H1 (cell line): Measurements from ENCODE around the gene ZNF385D. TPM values are rescaled to one million over a fixed set of nuclear protein-coding genes. Genes with fewer than 3 reads are reported as not detected.

Experiments
- CTCF ChIA-PET: fragments of 300-600 bp; sonication (Branson Sonifier 250); formaldehyde crosslinking; loops from one replicate; lab custom pipeline; 2021; ENCODE audit not compliant: partially characterized antibody; lab: Charles Lee
- POLR2A ChIA-PET: fragments of 300-600 bp; sonication (Branson Sonifier 250); formaldehyde crosslinking; loops from one replicate; lab custom pipeline; 2021; ENCODE audit warnings: inconsistent platforms; ENCODE audit not compliant: partially characterized antibody; lab: Charles Lee
- DNase-seq, 2 experiments: peaks; one replicate each; pipeline versions ENCODE4 v3.0.0 to v3.0.0-alpha.2; 2010 to 2022; ENCODE audit warnings: low spot score in 2 of 2, low read depth in 1 of 2, mixed read lengths in 1 of 2
- FAIRE-seq: peaks from 2 replicates; lab custom pipeline; 2011; peaks lifted over from hg19 to GRCh38; lab: Jason Lieb, UNC
- H2AFZ ChIP-seq: 2 replicates; pipeline ENCODE4 v1.8.1; 2012; ENCODE audit warnings: low read length, inconsistent platforms
- H2AK5ac ChIP-seq: 2 replicates; pipeline ENCODE4 v1.6.1; 2013; ENCODE audit warnings: low read depth, low read length
- H2BK120ac ChIP-seq: replicated peaks from 2 replicates; pipeline ENCODE3; 2013; ENCODE audit warnings: low read depth, low read length, inconsistent platforms
- H2BK12ac ChIP-seq: 2 replicates; pipeline ENCODE4 v1.6.1; 2013; ENCODE audit warnings: low read depth, low read length
- H2BK15ac ChIP-seq: 2 replicates; pipeline ENCODE4 v1.6.1; 2013; ENCODE audit warnings: low read length
- H2BK20ac ChIP-seq: 2 replicates; pipeline ENCODE4 v1.6.1; 2013; ENCODE audit warnings: low read length
- H2BK5ac ChIP-seq: 2 replicates; pipeline ENCODE4 v1.6.1; 2013; ENCODE audit warnings: low read depth, low read length
- H3K14ac ChIP-seq: 2 replicates; pipeline ENCODE4 v1.6.1; 2013; ENCODE audit warnings: inconsistent platforms; ENCODE audit not compliant: insufficient read length
- H3K18ac ChIP-seq: 2 replicates; pipeline ENCODE4 v1.6.1; 2013; ENCODE audit warnings: low read length; ENCODE audit errors: extremely low read depth
- H3K23ac ChIP-seq: 2 replicates; pipeline ENCODE4 v1.6.1; 2013; ENCODE audit warnings: inconsistent platforms; ENCODE audit not compliant: insufficient read length
- H3K23me2 ChIP-seq: 2 replicates; pipeline ENCODE4 v1.6.1; 2013; ENCODE audit warnings: low read depth, low read length
- H3K27ac ChIP-seq: 2 replicates; pipeline ENCODE4 v1.6.1; 2011; ENCODE audit warnings: low read depth, low read length, inconsistent platforms
- H3K27me3 ChIP-seq, 4 experiments: replicated peaks in 1 of 4; 1 replicate in 1 of 4; 2 replicates in 3 of 4; pipeline versions ENCODE4 v1.6.1 to v1.8.1; 2011 to 2013; ENCODE audit warnings: low read length in 3 of 4, mild to moderate bottlenecking in 3 of 4, inconsistent platforms in 2 of 4, mixed read lengths in 2 of 4, moderate library complexity in 1 of 4; ENCODE audit not compliant: control insufficient read depth in 3 of 4, insufficient read depth in 3 of 4; ENCODE audit errors: extremely low read depth in 1 of 4
- H3K36me3 ChIP-seq, 4 experiments: 2 replicates each; pipeline versions ENCODE4 v1.6.1 to v1.8.1; 2011 to 2013; ENCODE audit warnings: mild to moderate bottlenecking in 4 of 4, low read length in 3 of 4, moderate library complexity in 2 of 4, control low read depth in 1 of 4, inconsistent platforms in 1 of 4; ENCODE audit not compliant: insufficient read depth in 4 of 4, control insufficient read depth in 2 of 4
- H3K4ac ChIP-seq: replicated peaks from 2 replicates; pipeline ENCODE3; 2013; ENCODE audit warnings: low read length, low read depth, mixed read lengths, inconsistent platforms; ENCODE audit not compliant: insufficient read length
- H3K4me1 ChIP-seq, 4 experiments: replicated peaks in 1 of 4; 1 replicate in 1 of 4; 2 replicates in 3 of 4; pipeline versions ENCODE4 v1.6.1 to v1.8.1; 2011 to 2013; ENCODE audit warnings: low read length in 3 of 4, inconsistent platforms in 2 of 4, mixed read lengths in 1 of 4; ENCODE audit not compliant: insufficient read depth in 4 of 4, control insufficient read depth in 3 of 4
- H3K4me2 ChIP-seq, 2 experiments: 2 replicates each; pipeline versions ENCODE4 v1.6.1 to v1.8.1; 2011 to 2013; ENCODE audit warnings: low read depth in 2 of 2, low read length in 2 of 2, control low read depth in 1 of 2, inconsistent platforms in 1 of 2, mild to moderate bottlenecking in 1 of 2; ENCODE audit not compliant: insufficient read depth in 1 of 2
- H3K4me3 ChIP-seq, 4 experiments: fragments of 200-600, 300-600 bp in 1 of 4; sonication (generic), shearing (Covaris generic), sonication (Bioruptor Twin) in 1 of 4; 2 replicates each; pipeline versions ENCODE4 v1.5.1 to v1.8.1; 2011 to 2016; ENCODE audit warnings: low read length in 4 of 4, low read depth in 3 of 4, control low read depth in 2 of 4, inconsistent platforms in 2 of 4, mild to moderate bottlenecking in 2 of 4, mixed read lengths in 1 of 4, moderate library complexity in 1 of 4; ENCODE audit not compliant: insufficient read depth in 2 of 4; ENCODE audit errors: extremely low read depth in 1 of 4
- H3K56ac ChIP-seq: replicated peaks from 2 replicates; pipeline ENCODE3; 2013; ENCODE audit warnings: low read depth, mild to moderate bottlenecking, mixed read lengths, low read length, inconsistent platforms; ENCODE audit not compliant: insufficient read length
- H3K79me1 ChIP-seq: 2 replicates; pipeline ENCODE4 v1.6.1; 2013; ENCODE audit warnings: low read depth, low read length, control low read depth
- H3K79me2 ChIP-seq, 2 experiments: 2 replicates each; pipeline versions ENCODE4 v1.6.1 to v1.8.1; 2012 to 2013; ENCODE audit warnings: low read length in 2 of 2, mild to moderate bottlenecking in 2 of 2, inconsistent platforms in 1 of 2; ENCODE audit not compliant: insufficient read depth in 2 of 2, control insufficient read depth in 1 of 2
- H3K9ac ChIP-seq, 4 experiments: replicated peaks in 1 of 4; 1 replicate in 1 of 4; 2 replicates in 3 of 4; pipeline versions ENCODE4 v1.6.1 to v1.8.1; 2011 to 2013; ENCODE audit warnings: low read depth in 3 of 4, low read length in 3 of 4, control low read depth in 2 of 4, mild to moderate bottlenecking in 2 of 4, moderate library complexity in 2 of 4, inconsistent platforms in 1 of 4; ENCODE audit errors: extremely low read depth in 1 of 4
- H3K9me3 ChIP-seq, 2 experiments: 2 replicates each; pipeline versions ENCODE4 v1.6.1 to v1.8.1; 2012 to 2013; ENCODE audit warnings: mild to moderate bottlenecking in 2 of 2, moderate library complexity in 2 of 2, control low read depth in 1 of 2, inconsistent platforms in 1 of 2, low read depth in 1 of 2, low read length in 1 of 2, mixed read lengths in 1 of 2; ENCODE audit not compliant: insufficient read depth in 2 of 2
- H4K20me1 ChIP-seq, 2 experiments: replicated peaks in 1 of 2; 2 replicates each; pipeline versions ENCODE3 to v1.8.1; 2011 to 2013; ENCODE audit warnings: inconsistent platforms in 2 of 2, low read length in 2 of 2, mild to moderate bottlenecking in 1 of 2; ENCODE audit not compliant: insufficient read depth in 2 of 2, control insufficient read depth in 1 of 2
- H4K5ac ChIP-seq: 2 replicates; pipeline ENCODE4 v1.6.1; 2013; ENCODE audit warnings: low read length, low read depth, mixed read lengths, inconsistent platforms; ENCODE audit not compliant: insufficient read length
- H4K8ac ChIP-seq: 2 replicates; pipeline ENCODE4 v1.8.0; 2013; ENCODE audit warnings: mild to moderate bottlenecking, moderate library complexity, low read length, inconsistent platforms; ENCODE audit not compliant: insufficient read depth; ENCODE audit errors: extremely low read depth
- H4K91ac ChIP-seq: replicated peaks from 2 replicates; pipeline ENCODE3; 2013; ENCODE audit warnings: low read length, mixed read lengths, inconsistent platforms; ENCODE audit not compliant: insufficient read length
- ATF3 ChIP-seq: IDR thresholded peaks from 2 replicates; pipeline ENCODE4 v1.6.1; 2011; ENCODE audit warnings: low read depth, mild to moderate bottlenecking, low read length; ENCODE audit not compliant: insufficient read depth
- CBX5 ChIP-seq: fragments of 300-800, 300-1000 bp; sonication (generic); IDR thresholded peaks from 2 replicates; pipeline ENCODE4 v1.7.1; 2016; ENCODE audit warnings: antibody characterized with exemption, low read length, low read depth
- EP300 ChIP-seq, 2 experiments: IDR thresholded peaks; 1 replicate in 1 of 2; 2 replicates in 1 of 2; pipeline ENCODE4 v1.6.1; 2011 to 2012; ENCODE audit warnings: low read depth in 2 of 2, low read length in 2 of 2, mild to moderate bottlenecking in 2 of 2, borderline replicate concordance in 1 of 2, inconsistent platforms in 1 of 2, moderate library complexity in 1 of 2
- HDAC2 ChIP-seq, 2 experiments: fragments of 300-600 bp in 1 of 2; sonication (generic) in 1 of 2; IDR thresholded peaks; 2 replicates each; pipeline ENCODE4 v1.6.1; 2011 to 2012; ENCODE audit warnings: low read depth in 2 of 2, low read length in 2 of 2, mild to moderate bottlenecking in 2 of 2, moderate library complexity in 2 of 2, borderline replicate concordance in 1 of 2, inconsistent platforms in 1 of 2
- JUN ChIP-seq: IDR thresholded peaks from 2 replicates; pipeline ENCODE4 v1.6.1; 2011; ENCODE audit warnings: low read depth, mild to moderate bottlenecking, improper control_type of control experiment, low read length
- JUND ChIP-seq: IDR thresholded peaks from 2 replicates; pipeline ENCODE4 v1.6.1; 2011; ENCODE audit warnings: mild to moderate bottlenecking, improper control_type of control experiment, low read length
- KDM1A ChIP-seq: fragments of 200-600, 300-600 bp; sonication (generic); IDR thresholded peaks from 2 replicates; pipeline ENCODE4 v1.7.1; 2016; ENCODE audit warnings: mild to moderate bottlenecking, low read length, borderline replicate concordance
- KDM5A ChIP-seq: fragments of 200-600 bp; IDR thresholded peaks from 2 replicates; pipeline ENCODE4 v1.7.1; 2012; ENCODE audit warnings: mild to moderate bottlenecking, low read length, inconsistent platforms, mixed read lengths
- SAP30 ChIP-seq: fragments of 300-600 bp; sonication (generic); IDR thresholded peaks from 2 replicates; pipeline ENCODE4 v1.7.1; 2012; ENCODE audit warnings: low read length, moderate library complexity, mild to moderate bottlenecking, inconsistent platforms; ENCODE audit not compliant: insufficient read depth, insufficient replicate concordance
- SP2 ChIP-seq: IDR thresholded peaks from 2 replicates; pipeline ENCODE4 v1.6.1; 2012; ENCODE audit warnings: mild to moderate bottlenecking, low read length, inconsistent platforms
- TEAD4 ChIP-seq: IDR thresholded peaks from 2 replicates; pipeline ENCODE4 v1.6.1; 2012; ENCODE audit warnings: low read depth, low read length, inconsistent platforms, mixed read lengths
- YY1 ChIP-seq: IDR thresholded peaks from 2 replicates; pipeline ENCODE4 v1.6.1; 2011; ENCODE audit warnings: low read depth, mild to moderate bottlenecking, low read length
- WGBS, 2 experiments: shearing (Covaris generic) in 1 of 2; methylation state at CpG; one replicate each; pipeline versions ENCODE4 v1.1.6 to v1.1.7; 2013 to 2015; ENCODE audit warnings: low lambda C conversion rate in 2 of 2, mixed read lengths in 2 of 2, inconsistent platforms in 1 of 2, low coverage in 1 of 2, missing lambda C conversion rate in 1 of 2; ENCODE audit not compliant: insufficient replicate concordance in 2 of 2, insufficient coverage in 1 of 2, insufficient read length in 1 of 2; ENCODE audit errors: extremely low coverage in 1 of 2, missing lambda C conversion rate in 1 of 2; 5-methylcytosine and 5-hydroxymethylcytosine counted together
- polyA plus RNA-seq, 7 experiments: library from polyadenylated mRNA; depleted of rRNA in 3 of 7; stranded (reverse) in 5 of 7; unstranded in 2 of 7; fragments of >200 nt in 5 of 7; fragments of 200-250 nt in 2 of 7; gene quantifications; 1 replicate in 5 of 7; 2 replicates in 1 of 7; 4 replicates in 1 of 7; pipeline versions ENCODE4 v1.2.1 to v1.2.3, GENCODE V29; 2011 to 2013; ENCODE audit warnings: missing spikeins in 2 of 7, mixed read lengths in 2 of 7
- total RNA-seq: library from RNA; stranded (reverse); fragmentation: NEBNext Ultra II Directional; extraction: Animal tissue kit (Norgen Biotek cat#: 25700); gene quantifications from 2 replicates; pipeline ENCODE4 v1.2.1, GENCODE V29; 2021

Gene ZNF385D
- total and polyA plus RNA-seq, 2 of the 8 experiments (the other 6 are each of a cell fraction or from before 2014, with no cell fraction given), result 5.9 to 10.8 TPM

DNA sequence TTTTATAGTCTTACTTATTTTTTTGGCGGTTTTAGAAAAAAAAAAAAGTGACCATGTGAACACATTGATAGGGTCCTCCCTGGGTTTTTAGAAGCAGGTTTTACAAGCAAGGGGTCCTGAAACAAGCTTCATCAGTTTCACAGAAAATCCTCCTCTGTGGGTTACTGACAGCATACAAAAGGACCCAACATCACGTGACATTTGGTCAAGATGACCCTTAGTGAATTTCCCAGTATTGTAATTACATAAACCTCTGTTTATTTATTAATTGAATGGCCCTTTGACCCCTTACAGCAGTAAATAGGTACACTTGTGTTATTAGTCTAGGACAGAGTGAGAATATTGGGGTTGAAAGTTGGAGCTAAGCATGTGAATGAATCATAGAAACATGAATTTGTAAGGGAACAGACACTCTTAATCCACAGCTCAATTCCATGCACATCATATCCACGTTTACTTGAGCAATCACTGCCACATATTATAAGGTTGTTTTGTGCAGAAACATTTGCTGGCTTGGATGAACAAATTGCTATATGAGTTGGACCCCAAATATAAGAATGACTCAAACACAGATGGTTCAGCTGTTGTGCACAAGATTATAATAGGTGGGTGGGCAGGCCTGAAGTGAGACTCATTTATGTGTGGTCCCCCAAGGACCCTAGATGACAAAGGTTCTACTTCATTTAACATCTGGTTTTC is 137.5 kb downstream of the ZNF385D start:
- no peak overlapping the region for H2BK12ac ChIP-seq
- no peaks in the 10 kb centered on the region for H3K79me1 ChIP-seq
- no peak overlapping the region for H2BK15ac ChIP-seq
- no peaks in the 10 kb centered on the region for H3K23me2 ChIP-seq
- no peak overlapping the region for H2BK5ac ChIP-seq
- DNase-seq (no peak), FAIRE-seq (no peak)
- no peak overlapping the region for H3K4ac ChIP-seq
- no peak overlapping the region for H4K5ac ChIP-seq
- H3K23ac ChIP-seq, result no peak overlapping the region
- WGBS, 2 experiments, result 88% methylated on average over 3 of the region's 3 CpGs; no CpG with 5 or more reads in 1 of the 2 experiments
- H3K4me3 ChIP-seq, result no peak overlapping the region
- H3K4me1 ChIP-seq, result peaks cover 0 to 5% (median 1%) of the 10 kb centered on the region in 4 experiments; a peak in 3 of 7 replicates
- H4K8ac ChIP-seq, result no peak overlapping the region
- POLR2A ChIA-PET, result no interaction called here
- H3K9me3 ChIP-seq, result no peaks in the 10 kb centered on the region
- H3K27me3 ChIP-seq, result no peaks in the 10 kb centered on the region
- CTCF ChIA-PET, result interaction anchor here (1.0 kb wide), 1 partner anchor 10 kb away, joined by 3 read pairs; no protein-coding TSS in a partner anchor
- no peak overlapping the region for H3K9ac ChIP-seq
- no peak overlapping the region for H3K56ac ChIP-seq
- no peaks in the 10 kb centered on the region for H4K20me1 ChIP-seq
- H3K18ac ChIP-seq, result no peak overlapping the region
- no peak overlapping the region for H3K14ac ChIP-seq
- no peaks in the 10 kb centered on the region for H3K79me2 ChIP-seq
- no peak overlapping the region for H2AK5ac ChIP-seq
- no peak overlapping the region for H3K4me2 ChIP-seq
- H4K91ac ChIP-seq, result no peak overlapping the region
- H2BK20ac ChIP-seq, result no peak overlapping the region
- H2AFZ ChIP-seq, result no peak overlapping the region
- H3K27ac ChIP-seq, result no peak overlapping the region
- no peak overlapping the region for H2BK120ac ChIP-seq
- no peaks in the 10 kb centered on the region for H3K36me3 ChIP-seq
- TF ChIP-seq CBX5, result no peak
- TF ChIP-seq JUN, result no peak
- no peak for TF ChIP-seq YY1
- TF ChIP-seq JUND, result no peak
- TF ChIP-seq KDM1A, result no peak
- no peak for TF ChIP-seq ATF3
- no peak for TF ChIP-seq SAP30
- TF ChIP-seq HDAC2 (IDR thresholded peaks at IDR 0.05; ENCODE audit: borderline replicate concordance in 1 of 2, low read depth in 2 of 2, low read length in 2 of 2), result no peak
- no peak for TF ChIP-seq EP300 (IDR thresholded peaks at IDR 0.05; ENCODE audit: borderline replicate concordance in 1 of 2, low read depth in 2 of 2, low read length in 2 of 2)
- TF ChIP-seq KDM5A, result no peak
- no peak for TF ChIP-seq TEAD4
- TF ChIP-seq SP2, result no peak
